BLaER1 treated with 17β-estradiol and CSF1 and Interleukin-3, amounts not matched to agents 10 nM and 100 nM (cell line): ENCODE data around the gene ACOX2.
A peak's percentile ranks its signal among the peaks of the same experiment; 100 is the strongest.

ENCODE experiments used
- H3K27ac ChIP-seq, 11 experiments: shearing (Covaris generic); formaldehyde crosslinking; 2 replicates each; pipeline ENCODE4 v1.8.1; 2022
- H3K27me3 ChIP-seq, 11 experiments: shearing (Covaris generic); formaldehyde crosslinking; 2 replicates each; pipeline ENCODE4 v1.8.1; 2022
- H3K36me3 ChIP-seq, 11 experiments: shearing (Covaris generic); formaldehyde crosslinking; 2 replicates each; pipeline ENCODE4 v1.8.1; 2022
- H3K4me1 ChIP-seq, 10 experiments: shearing (Covaris generic); formaldehyde crosslinking; 2 replicates each; pipeline ENCODE4 v1.8.1; 2022
- H3K4me2 ChIP-seq, 11 experiments: shearing (Covaris generic); formaldehyde crosslinking; 2 replicates each; pipeline ENCODE4 v1.8.1; 2022
- H3K4me3 ChIP-seq, 10 experiments: shearing (Covaris generic); formaldehyde crosslinking; 2 replicates each; pipeline ENCODE4 v1.8.1; 2022
- H3K9ac ChIP-seq, 11 experiments: shearing (Covaris generic); formaldehyde crosslinking; 2 replicates each; pipeline ENCODE4 v1.8.1; 2022
- H3K9me3 ChIP-seq, 11 experiments: shearing (Covaris generic); formaldehyde crosslinking; replicated peaks in 1 of 11; 2 replicates each; pipeline ENCODE4 v1.8.1; 2022
- H4K20me1 ChIP-seq, 11 experiments: shearing (Covaris generic); formaldehyde crosslinking; 2 replicates each; pipeline ENCODE4 v1.8.1; 2022
- Cebpa-rat ChIP-seq, 11 experiments: shearing (Covaris generic); IDR thresholded peaks; 2 replicates each; pipeline ENCODE4 v1.8.1; 2022

The ACOX2 gene

DNA sequence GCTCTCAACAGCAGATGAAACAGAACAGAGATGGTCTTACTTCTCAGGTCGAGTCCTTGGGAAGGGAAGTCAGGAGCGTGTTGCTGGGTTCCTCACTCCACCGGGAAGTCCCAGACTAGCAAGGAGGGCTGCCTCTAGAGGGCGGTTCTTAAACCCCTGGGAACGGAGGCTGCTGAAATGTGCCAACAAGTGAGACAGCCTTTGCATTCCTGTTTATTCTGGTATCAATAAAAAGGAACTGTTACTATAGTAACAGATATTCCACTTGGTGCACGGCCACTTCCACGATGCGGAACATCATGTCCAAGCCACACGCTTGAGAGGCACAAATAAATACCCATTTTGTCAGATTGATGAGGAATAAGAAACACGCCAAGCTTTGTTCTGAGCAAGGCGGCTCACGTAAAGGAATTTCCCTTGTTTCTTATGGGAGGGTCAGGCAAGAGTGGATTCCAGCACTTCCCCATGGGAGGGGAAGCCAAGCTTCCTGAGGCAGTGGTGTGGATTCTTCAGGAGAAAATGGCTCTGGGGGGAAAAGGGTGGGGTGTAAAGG, 40.4 kb upstream of the ACOX2 start, which contains the start of gene FAM107A:
Gene FAM107A (minus strand): TSS at position 123 of the 553 bp plus-strand sequence. CDS start 7,531 bp downstream, outside the sequence.
- peaks cover 16 to 24% (median 20%) of the 10 kb centered on the region in 10 experiments for H3K4me1 ChIP-seq
- TF ChIP-seq Cebpa-rat (IDR thresholded peaks at IDR 0.05) = no peak
- peak within 1 kb of the TSS in 1 of 11 experiments; percentile 15; a peak in 2 of 22 replicates for H3K4me2 ChIP-seq
- no peaks in the 10 kb centered on the region for H3K9me3 ChIP-seq
- no peaks in the 10 kb centered on the region for H3K36me3 ChIP-seq
- H3K4me3 ChIP-seq = no peak within 1 kb of the TSS
- H3K27me3 ChIP-seq = no peaks in the 10 kb centered on the region
- no peak within 1 kb of the TSS for H3K9ac ChIP-seq
- no peaks in the 10 kb centered on the region for H4K20me1 ChIP-seq
- H3K27ac ChIP-seq = no peak within 1 kb of the TSS

DNA sequence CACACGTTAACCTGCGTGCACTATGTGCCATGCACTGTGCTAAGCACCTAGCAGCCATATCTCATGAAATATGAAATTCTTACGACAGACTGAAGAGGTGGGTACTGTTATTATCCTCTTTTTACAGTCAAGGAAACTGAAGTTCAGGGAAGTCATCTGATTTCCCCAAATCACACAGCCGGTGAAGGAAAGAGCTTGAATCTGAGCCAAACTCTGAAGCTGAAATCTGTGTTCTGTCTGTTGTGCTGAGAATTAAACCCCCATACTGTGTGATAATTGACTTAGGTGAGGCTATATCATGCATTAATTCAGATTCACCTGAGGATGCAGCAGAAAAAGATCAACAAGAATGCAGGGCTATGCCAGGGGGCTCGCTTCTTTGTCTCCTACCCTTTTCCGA, 39.7 kb upstream of the ACOX2 start:
- no peak for TF ChIP-seq Cebpa-rat (IDR thresholded peaks at IDR 0.05)
- Histone ChIP-seq H4K20me1 (no peaks in the 10 kb centered on the region), H3K27ac (no peak overlapping the region), H3K4me3 (no peak overlapping the region), H3K4me1 (peaks cover 10 to 18% (median 14%) of the 10 kb centered on the region in 10 experiments), H3K27me3 (no peaks in the 10 kb centered on the region), H3K4me2 (peak overlapping the region in 1 of 11 experiments; percentile 15; a peak in 2 of 22 replicates), H3K9me3 (no peaks in the 10 kb centered on the region), H3K36me3 (no peaks in the 10 kb centered on the region), H3K9ac (no peak overlapping the region)

DNA sequence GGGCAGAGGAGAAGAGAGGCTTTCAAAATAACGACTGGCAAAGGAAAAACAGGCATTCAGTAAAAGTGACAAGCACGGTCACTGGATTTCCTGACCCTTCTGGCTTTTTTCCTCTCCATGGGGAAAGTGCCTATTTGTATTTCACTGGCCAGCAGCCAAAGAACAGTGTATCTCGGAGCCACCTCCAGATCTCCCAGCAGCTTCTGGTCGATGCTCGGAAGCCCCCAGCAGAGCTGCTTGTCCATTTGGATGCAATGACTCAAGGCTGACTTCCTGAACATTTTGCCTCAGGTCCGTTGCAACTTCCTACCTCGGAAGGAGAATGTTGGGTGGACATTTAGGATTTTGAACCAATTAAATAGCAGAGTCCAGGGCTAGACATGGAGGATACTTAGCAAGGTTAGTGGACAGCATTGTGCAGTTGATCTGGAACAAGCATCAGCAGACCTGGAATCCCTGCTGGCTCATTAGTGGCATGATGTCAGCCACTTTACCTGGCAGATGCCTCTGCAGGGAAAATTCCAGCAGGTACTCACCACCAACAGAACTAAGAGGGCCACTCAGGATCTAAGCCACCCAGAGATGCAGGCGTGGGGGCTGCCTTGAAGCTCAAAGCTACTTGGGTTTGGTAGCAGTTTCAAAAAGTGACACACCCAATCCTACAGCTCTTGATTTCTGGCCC, 39.1 kb upstream of the ACOX2 start:
- no peak overlapping the region for H3K4me3 ChIP-seq
- H3K4me2 ChIP-seq = peak overlapping the region in 1 of 11 experiments; percentile 15; a peak in 1 of 22 replicates
- no peaks in the 10 kb centered on the region for H3K9me3 ChIP-seq
- no peaks in the 10 kb centered on the region for H3K27me3 ChIP-seq
- no peak overlapping the region for H3K9ac ChIP-seq
- H3K27ac ChIP-seq = no peak overlapping the region
- H3K36me3 ChIP-seq = no peaks in the 10 kb centered on the region
- TF ChIP-seq Cebpa-rat (IDR thresholded peaks at IDR 0.05) = no peak
- peaks cover 4 to 13% (median 8%) of the 10 kb centered on the region in 10 experiments; a peak in 18 of 20 replicates for H3K4me1 ChIP-seq
- no peaks in the 10 kb centered on the region for H4K20me1 ChIP-seq

DNA sequence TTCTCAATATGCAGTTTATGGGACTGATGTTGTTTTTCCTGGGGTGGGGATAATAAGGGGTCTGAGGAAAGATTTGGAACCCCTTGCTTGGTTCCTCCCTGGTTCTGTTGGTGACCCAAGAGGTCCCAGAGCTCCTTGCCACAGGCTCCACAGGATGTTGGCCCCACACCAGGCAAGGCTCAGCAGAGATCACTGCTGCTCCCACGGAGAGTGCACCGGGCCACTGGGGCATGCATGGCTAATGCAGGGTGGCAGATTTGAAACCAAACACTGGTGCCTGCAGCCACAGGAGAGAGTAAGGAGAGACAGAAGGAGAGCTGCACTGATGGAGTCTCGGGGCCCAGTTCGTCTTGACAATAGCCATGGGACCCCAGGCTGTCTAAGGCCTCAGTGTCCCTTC, 37.7 kb upstream of the ACOX2 start:
- Histone ChIP-seq H3K9ac (no peak overlapping the region), H4K20me1 (no peaks in the 10 kb centered on the region), H3K9me3 (no peaks in the 10 kb centered on the region), H3K27ac (no peak overlapping the region), H3K27me3 (no peaks in the 10 kb centered on the region), H3K36me3 (no peaks in the 10 kb centered on the region), H3K4me2 (no peak overlapping the region), H3K4me3 (no peak overlapping the region), H3K4me1 (peaks cover 0 to 13% (median 2%) of the 10 kb centered on the region in 10 experiments; a peak in 4 of 20 replicates)
- no peak for TF ChIP-seq Cebpa-rat (IDR thresholded peaks at IDR 0.05)

DNA sequence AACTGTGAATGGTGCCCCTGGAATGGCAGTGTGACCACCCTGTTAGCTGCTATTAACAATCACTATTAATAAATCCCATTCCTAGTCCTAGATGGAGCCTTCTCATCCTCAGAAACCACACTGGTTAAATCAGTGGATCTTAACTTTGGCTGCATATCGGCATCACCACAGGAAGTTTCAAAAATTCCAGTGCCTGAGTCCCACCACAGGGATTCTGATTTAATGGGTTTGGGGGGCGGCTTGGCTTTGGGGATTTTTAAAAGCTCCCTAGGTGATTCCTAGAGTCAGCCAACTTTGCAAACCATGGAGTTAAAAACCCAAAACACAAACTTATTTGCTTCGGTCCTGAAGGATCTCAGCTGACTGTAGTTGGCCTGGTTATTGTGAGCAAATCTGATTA, 37.1 kb upstream of the ACOX2 start:
- no peaks in the 10 kb centered on the region for H3K27me3 ChIP-seq

DNA sequence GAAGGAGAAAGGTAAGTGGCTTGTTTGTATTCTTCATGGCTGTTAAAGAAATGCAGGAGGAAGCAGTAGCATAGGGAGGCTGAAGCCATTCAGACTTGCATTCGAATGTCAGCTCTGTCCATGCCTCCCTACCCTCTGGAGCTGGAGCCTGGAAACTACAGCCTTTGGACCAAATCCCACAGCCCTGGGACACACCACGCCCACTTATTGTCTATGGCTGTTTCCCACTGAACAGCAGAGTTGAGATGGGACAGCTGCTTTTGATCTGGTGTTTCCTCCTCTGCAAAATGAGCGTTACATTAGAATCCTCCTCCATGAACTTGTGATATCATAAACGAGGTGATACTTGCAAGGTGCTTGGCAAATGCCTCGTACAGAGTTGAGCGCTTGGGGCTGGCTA, 36.6 kb upstream of the ACOX2 start:
- no peak overlapping the region for H3K4me3 ChIP-seq
- no peaks in the 10 kb centered on the region for H4K20me1 ChIP-seq
- no peaks in the 10 kb centered on the region for H3K9me3 ChIP-seq
- H3K4me2 ChIP-seq = no peak overlapping the region
- H3K27me3 ChIP-seq = no peaks in the 10 kb centered on the region
- TF ChIP-seq Cebpa-rat (IDR thresholded peaks at IDR 0.05) = no peak
- peaks cover 0 to 18% (median 5%) of the 10 kb centered on the region in 10 experiments; a peak in 11 of 20 replicates for H3K4me1 ChIP-seq
- no peak overlapping the region for H3K27ac ChIP-seq
- no peak overlapping the region for H3K9ac ChIP-seq
- no peaks in the 10 kb centered on the region for H3K36me3 ChIP-seq

More for the DNA sequence above, 37.1 kb upstream of the ACOX2 start:
- Histone ChIP-seq H4K20me1 (no peaks in the 10 kb centered on the region), H3K9me3 (no peaks in the 10 kb centered on the region), H3K4me2 (no peak overlapping the region), H3K9ac (no peak overlapping the region), H3K36me3 (no peaks in the 10 kb centered on the region), H3K4me3 (no peak overlapping the region), H3K27ac (no peak overlapping the region), H3K4me1 (peaks cover 0 to 13% (median 3%) of the 10 kb centered on the region in 10 experiments; a peak in 9 of 20 replicates)
- no peak for TF ChIP-seq Cebpa-rat (IDR thresholded peaks at IDR 0.05)

DNA sequence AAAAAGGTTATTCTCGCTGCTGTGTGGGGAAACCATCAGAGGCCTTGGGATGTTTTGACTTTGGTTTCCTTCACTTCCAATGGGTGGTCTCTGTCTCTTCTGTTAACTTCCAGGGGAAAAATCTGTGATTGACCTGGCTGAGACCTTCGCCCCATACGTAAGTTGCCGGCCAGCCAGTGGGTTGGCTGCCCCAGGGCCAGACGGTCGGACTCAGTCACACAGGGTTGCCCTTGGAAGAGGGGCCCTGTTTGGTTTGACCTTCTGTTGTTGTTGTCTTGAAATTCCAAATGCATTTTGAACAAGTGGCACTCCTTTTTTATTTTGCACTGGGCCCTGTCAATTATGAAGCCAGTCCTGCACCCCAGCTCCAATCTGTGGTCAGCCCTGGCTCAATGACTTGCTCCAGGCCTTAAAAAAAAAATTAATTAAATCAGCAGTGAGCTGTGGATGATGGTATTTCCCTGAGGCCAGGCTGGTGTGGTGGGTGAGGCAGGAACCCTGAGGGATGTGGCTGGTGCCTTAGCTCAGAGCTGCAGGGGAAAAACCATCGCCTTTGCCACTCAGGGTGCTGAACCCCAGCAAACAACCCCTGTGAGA, 35.7 kb upstream of the ACOX2 start:
- no peak for TF ChIP-seq Cebpa-rat (IDR thresholded peaks at IDR 0.05)
- Histone ChIP-seq H3K9ac (no peak overlapping the region), H3K4me1 (peaks cover 0 to 18% (median 5%) of the 10 kb centered on the region in 10 experiments; a peak in 11 of 20 replicates), H4K20me1 (no peaks in the 10 kb centered on the region), H3K27me3 (no peaks in the 10 kb centered on the region), H3K27ac (no peak overlapping the region), H3K4me2 (no peak overlapping the region), H3K4me3 (no peak overlapping the region), H3K9me3 (no peaks in the 10 kb centered on the region), H3K36me3 (no peaks in the 10 kb centered on the region)

DNA sequence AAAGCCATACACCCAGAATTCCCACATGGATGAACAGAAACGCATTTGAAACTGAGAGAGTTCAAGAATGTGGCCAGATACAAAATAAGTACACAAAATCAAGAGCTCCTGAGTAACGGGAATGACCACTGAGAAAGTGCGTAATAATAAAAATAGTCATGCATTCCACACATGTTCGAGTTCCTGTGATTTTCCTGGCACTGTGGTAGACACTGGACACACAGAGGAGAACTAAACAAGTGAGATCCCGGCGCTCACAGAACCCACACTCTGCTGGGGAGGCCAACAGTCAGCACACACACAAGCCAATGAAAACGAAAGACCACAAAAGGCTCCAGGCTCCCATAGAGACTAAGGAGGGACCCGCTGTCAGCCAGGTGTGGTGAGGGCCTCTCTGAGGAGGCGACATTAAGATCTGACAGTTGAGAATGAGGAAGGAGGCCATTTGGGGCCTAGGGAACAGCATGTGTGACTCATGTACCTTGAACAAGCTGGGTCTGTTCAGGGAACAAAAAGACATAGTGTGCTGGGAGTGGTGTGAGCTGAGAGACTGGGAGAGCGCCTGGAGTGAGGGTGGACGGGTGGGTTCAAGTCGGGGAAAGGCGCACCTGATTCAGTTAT, 35.1 kb upstream of the ACOX2 start:
- H3K4me2 ChIP-seq = no peak overlapping the region
- no peak for TF ChIP-seq Cebpa-rat (IDR thresholded peaks at IDR 0.05)

DNA sequence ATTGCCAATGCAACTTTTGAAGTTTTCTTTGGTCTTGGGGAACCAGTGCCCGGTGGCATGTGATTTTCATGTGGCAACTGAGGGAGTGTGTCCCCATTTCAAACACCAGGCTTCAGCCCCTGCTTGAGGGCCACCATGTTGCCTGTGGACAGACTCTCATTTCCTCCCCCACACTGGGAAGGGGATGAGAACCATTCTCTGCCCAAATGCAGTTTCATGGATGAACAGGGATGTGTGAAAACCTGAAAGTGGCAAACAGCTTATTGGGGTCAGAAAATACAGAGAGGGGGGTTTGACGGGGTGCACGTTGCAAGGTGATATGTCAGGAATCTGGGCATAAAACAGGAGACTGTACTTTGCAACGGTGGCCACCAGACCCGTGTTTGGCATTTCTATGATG, 33.9 kb upstream of the ACOX2 start:
- H3K4me1 ChIP-seq = peaks cover 0 to 10% (median 5%) of the 10 kb centered on the region in 10 experiments; a peak in 11 of 20 replicates
- TF ChIP-seq Cebpa-rat (IDR thresholded peaks at IDR 0.05) = no peak
- H4K20me1 ChIP-seq = no peaks in the 10 kb centered on the region
- H3K9me3 ChIP-seq = no peaks in the 10 kb centered on the region
- no peak overlapping the region for H3K27ac ChIP-seq
- no peak overlapping the region for H3K4me3 ChIP-seq
- H3K9ac ChIP-seq = no peak overlapping the region
- H3K27me3 ChIP-seq = no peaks in the 10 kb centered on the region
- H3K4me2 ChIP-seq = no peak overlapping the region
- H3K36me3 ChIP-seq = no peaks in the 10 kb centered on the region

More for the DNA sequence above, 35.1 kb upstream of the ACOX2 start:
- no peaks in the 10 kb centered on the region for H3K36me3 ChIP-seq
- no peak overlapping the region for H3K9ac ChIP-seq
- H3K27ac ChIP-seq = no peak overlapping the region
- H3K4me1 ChIP-seq = peaks cover 0 to 17% (median 5%) of the 10 kb centered on the region in 10 experiments; a peak in 11 of 20 replicates
- H4K20me1 ChIP-seq = no peaks in the 10 kb centered on the region
- no peaks in the 10 kb centered on the region for H3K9me3 ChIP-seq
- no peaks in the 10 kb centered on the region for H3K27me3 ChIP-seq
- H3K4me3 ChIP-seq = no peak overlapping the region
